H1 (cell line): ENCODE results near the gene IMPDH1. TPM values are rescaled to one million over a fixed set of nuclear protein-coding genes. Genes with fewer than 3 reads are reported as not detected.
A peak's percentile ranks its signal among the peaks of the same experiment; 100 is the strongest.

Experiments
- CTCF ChIA-PET: fragments of 300-600 bp; sonication (Branson Sonifier 250); formaldehyde crosslinking; loops from one replicate; lab custom pipeline; 2021; ENCODE audit not compliant: partially characterized antibody; lab: Charles Lee
- POLR2A ChIA-PET: fragments of 300-600 bp; sonication (Branson Sonifier 250); formaldehyde crosslinking; loops from one replicate; lab custom pipeline; 2021; ENCODE audit warnings: inconsistent platforms; ENCODE audit not compliant: partially characterized antibody; lab: Charles Lee
- DNase-seq, 2 experiments: peaks; one replicate each; pipeline versions ENCODE4 v3.0.0 to v3.0.0-alpha.2; 2010 to 2022; ENCODE audit warnings: low spot score in 2 of 2, low read depth in 1 of 2, mixed read lengths in 1 of 2
- FAIRE-seq: peaks from 2 replicates; lab custom pipeline; 2011; peaks lifted over from hg19 to GRCh38; lab: Jason Lieb, UNC
- H2AFZ ChIP-seq: 2 replicates; pipeline ENCODE4 v1.8.1; 2012; ENCODE audit warnings: low read length, inconsistent platforms
- H2AK5ac ChIP-seq: 2 replicates; pipeline ENCODE4 v1.6.1; 2013; ENCODE audit warnings: low read depth, low read length
- H2BK120ac ChIP-seq: replicated peaks from 2 replicates; pipeline ENCODE3; 2013; ENCODE audit warnings: low read depth, low read length, inconsistent platforms
- H2BK12ac ChIP-seq: 2 replicates; pipeline ENCODE4 v1.6.1; 2013; ENCODE audit warnings: low read depth, low read length
- H2BK15ac ChIP-seq: 2 replicates; pipeline ENCODE4 v1.6.1; 2013; ENCODE audit warnings: low read length
- H2BK20ac ChIP-seq: 2 replicates; pipeline ENCODE4 v1.6.1; 2013; ENCODE audit warnings: low read length
- H2BK5ac ChIP-seq: 2 replicates; pipeline ENCODE4 v1.6.1; 2013; ENCODE audit warnings: low read depth, low read length
- H3K14ac ChIP-seq: 2 replicates; pipeline ENCODE4 v1.6.1; 2013; ENCODE audit warnings: inconsistent platforms; ENCODE audit not compliant: insufficient read length
- H3K18ac ChIP-seq: 2 replicates; pipeline ENCODE4 v1.6.1; 2013; ENCODE audit warnings: low read length; ENCODE audit errors: extremely low read depth
- H3K23ac ChIP-seq: 2 replicates; pipeline ENCODE4 v1.6.1; 2013; ENCODE audit warnings: inconsistent platforms; ENCODE audit not compliant: insufficient read length
- H3K23me2 ChIP-seq: 2 replicates; pipeline ENCODE4 v1.6.1; 2013; ENCODE audit warnings: low read depth, low read length
- H3K27ac ChIP-seq: 2 replicates; pipeline ENCODE4 v1.6.1; 2011; ENCODE audit warnings: low read depth, low read length, inconsistent platforms
- H3K27me3 ChIP-seq, 4 experiments: replicated peaks in 1 of 4; 1 replicate in 1 of 4; 2 replicates in 3 of 4; pipeline versions ENCODE4 v1.6.1 to v1.8.1; 2011 to 2013; ENCODE audit warnings: low read length in 3 of 4, mild to moderate bottlenecking in 3 of 4, inconsistent platforms in 2 of 4, mixed read lengths in 2 of 4, moderate library complexity in 1 of 4; ENCODE audit not compliant: control insufficient read depth in 3 of 4, insufficient read depth in 3 of 4; ENCODE audit errors: extremely low read depth in 1 of 4
- H3K36me3 ChIP-seq, 4 experiments: 2 replicates each; pipeline versions ENCODE4 v1.6.1 to v1.8.1; 2011 to 2013; ENCODE audit warnings: mild to moderate bottlenecking in 4 of 4, low read length in 3 of 4, moderate library complexity in 2 of 4, control low read depth in 1 of 4, inconsistent platforms in 1 of 4; ENCODE audit not compliant: insufficient read depth in 4 of 4, control insufficient read depth in 2 of 4
- H3K4ac ChIP-seq: replicated peaks from 2 replicates; pipeline ENCODE3; 2013; ENCODE audit warnings: low read length, low read depth, mixed read lengths, inconsistent platforms; ENCODE audit not compliant: insufficient read length
- H3K4me1 ChIP-seq, 4 experiments: replicated peaks in 1 of 4; 1 replicate in 1 of 4; 2 replicates in 3 of 4; pipeline versions ENCODE4 v1.6.1 to v1.8.1; 2011 to 2013; ENCODE audit warnings: low read length in 3 of 4, inconsistent platforms in 2 of 4, mixed read lengths in 1 of 4; ENCODE audit not compliant: insufficient read depth in 4 of 4, control insufficient read depth in 3 of 4
- H3K4me2 ChIP-seq, 2 experiments: 2 replicates each; pipeline versions ENCODE4 v1.6.1 to v1.8.1; 2011 to 2013; ENCODE audit warnings: low read depth in 2 of 2, low read length in 2 of 2, control low read depth in 1 of 2, inconsistent platforms in 1 of 2, mild to moderate bottlenecking in 1 of 2; ENCODE audit not compliant: insufficient read depth in 1 of 2
- H3K4me3 ChIP-seq, 4 experiments: fragments of 200-600, 300-600 bp in 1 of 4; sonication (generic), shearing (Covaris generic), sonication (Bioruptor Twin) in 1 of 4; 2 replicates each; pipeline versions ENCODE4 v1.5.1 to v1.8.1; 2011 to 2016; ENCODE audit warnings: low read length in 4 of 4, low read depth in 3 of 4, control low read depth in 2 of 4, inconsistent platforms in 2 of 4, mild to moderate bottlenecking in 2 of 4, mixed read lengths in 1 of 4, moderate library complexity in 1 of 4; ENCODE audit not compliant: insufficient read depth in 2 of 4; ENCODE audit errors: extremely low read depth in 1 of 4
- H3K56ac ChIP-seq: replicated peaks from 2 replicates; pipeline ENCODE3; 2013; ENCODE audit warnings: low read depth, mild to moderate bottlenecking, mixed read lengths, low read length, inconsistent platforms; ENCODE audit not compliant: insufficient read length
- H3K79me1 ChIP-seq: 2 replicates; pipeline ENCODE4 v1.6.1; 2013; ENCODE audit warnings: low read depth, low read length, control low read depth
- H3K79me2 ChIP-seq, 2 experiments: 2 replicates each; pipeline versions ENCODE4 v1.6.1 to v1.8.1; 2012 to 2013; ENCODE audit warnings: low read length in 2 of 2, mild to moderate bottlenecking in 2 of 2, inconsistent platforms in 1 of 2; ENCODE audit not compliant: insufficient read depth in 2 of 2, control insufficient read depth in 1 of 2
- H3K9ac ChIP-seq, 4 experiments: replicated peaks in 1 of 4; 1 replicate in 1 of 4; 2 replicates in 3 of 4; pipeline versions ENCODE4 v1.6.1 to v1.8.1; 2011 to 2013; ENCODE audit warnings: low read depth in 3 of 4, low read length in 3 of 4, control low read depth in 2 of 4, mild to moderate bottlenecking in 2 of 4, moderate library complexity in 2 of 4, inconsistent platforms in 1 of 4; ENCODE audit errors: extremely low read depth in 1 of 4
- H3K9me3 ChIP-seq, 2 experiments: 2 replicates each; pipeline versions ENCODE4 v1.6.1 to v1.8.1; 2012 to 2013; ENCODE audit warnings: mild to moderate bottlenecking in 2 of 2, moderate library complexity in 2 of 2, control low read depth in 1 of 2, inconsistent platforms in 1 of 2, low read depth in 1 of 2, low read length in 1 of 2, mixed read lengths in 1 of 2; ENCODE audit not compliant: insufficient read depth in 2 of 2
- H4K20me1 ChIP-seq, 2 experiments: replicated peaks in 1 of 2; 2 replicates each; pipeline versions ENCODE3 to v1.8.1; 2011 to 2013; ENCODE audit warnings: inconsistent platforms in 2 of 2, low read length in 2 of 2, mild to moderate bottlenecking in 1 of 2; ENCODE audit not compliant: insufficient read depth in 2 of 2, control insufficient read depth in 1 of 2
- H4K5ac ChIP-seq: 2 replicates; pipeline ENCODE4 v1.6.1; 2013; ENCODE audit warnings: low read length, low read depth, mixed read lengths, inconsistent platforms; ENCODE audit not compliant: insufficient read length
- H4K8ac ChIP-seq: 2 replicates; pipeline ENCODE4 v1.8.0; 2013; ENCODE audit warnings: mild to moderate bottlenecking, moderate library complexity, low read length, inconsistent platforms; ENCODE audit not compliant: insufficient read depth; ENCODE audit errors: extremely low read depth
- H4K91ac ChIP-seq: replicated peaks from 2 replicates; pipeline ENCODE3; 2013; ENCODE audit warnings: low read length, mixed read lengths, inconsistent platforms; ENCODE audit not compliant: insufficient read length
- GTF2F1 ChIP-seq: IDR thresholded peaks from 2 replicates; pipeline ENCODE4 v1.6.1; 2012; ENCODE audit warnings: low read depth, low read length, improper control_type of control experiment, borderline replicate concordance
- MAFK ChIP-seq: IDR thresholded peaks from 2 replicates; pipeline ENCODE4 v1.6.1; 2012; ENCODE audit warnings: low read depth, mild to moderate bottlenecking, improper control_type of control experiment, low read length
- NANOG ChIP-seq: IDR thresholded peaks from 2 replicates; pipeline ENCODE4 v1.6.1; 2011; ENCODE audit warnings: low read length, low read depth, mild to moderate bottlenecking, inconsistent platforms; ENCODE audit not compliant: insufficient read depth, poor library complexity, severe bottlenecking
- PHF8 ChIP-seq: fragments of 200-600 bp; sonication (generic); conservative IDR thresholded peaks from 2 replicates; pipeline ENCODE4 v1.7.1; 2012; ENCODE audit warnings: low read depth, mild to moderate bottlenecking, inconsistent platforms, low read length, moderate library complexity
- POU5F1 ChIP-seq: IDR thresholded peaks from 2 replicates; pipeline ENCODE4 v1.6.1; 2011; ENCODE audit warnings: low read depth, mild to moderate bottlenecking, low read length, moderate library complexity
- RXRA ChIP-seq: IDR thresholded peaks from 2 replicates; pipeline ENCODE4 v1.6.1; 2011; ENCODE audit warnings: low read depth, mild to moderate bottlenecking, low read length, moderate library complexity; ENCODE audit not compliant: insufficient read depth
- SP1 ChIP-seq: IDR thresholded peaks from 2 replicates; pipeline ENCODE4 v1.6.1; 2011; ENCODE audit warnings: low read depth, low read length
- SRF ChIP-seq: IDR thresholded peaks from 2 replicates; pipeline ENCODE4 v1.6.1; 2011; ENCODE audit warnings: mild to moderate bottlenecking, low read depth, low read length, moderate library complexity
- SUZ12 ChIP-seq: fragments of 200-600 bp; sonication (generic); IDR thresholded peaks from 2 replicates; pipeline ENCODE4 v1.6.1; 2012; ENCODE audit warnings: mild to moderate bottlenecking, inconsistent platforms, low read length, moderate library complexity, mixed read lengths
- YY1 ChIP-seq: IDR thresholded peaks from 2 replicates; pipeline ENCODE4 v1.6.1; 2011; ENCODE audit warnings: low read depth, mild to moderate bottlenecking, low read length
- WGBS, 2 experiments: shearing (Covaris generic) in 1 of 2; methylation state at CpG; one replicate each; pipeline versions ENCODE4 v1.1.6 to v1.1.7; 2013 to 2015; ENCODE audit warnings: low lambda C conversion rate in 2 of 2, mixed read lengths in 2 of 2, inconsistent platforms in 1 of 2, low coverage in 1 of 2, missing lambda C conversion rate in 1 of 2; ENCODE audit not compliant: insufficient replicate concordance in 2 of 2, insufficient coverage in 1 of 2, insufficient read length in 1 of 2; ENCODE audit errors: extremely low coverage in 1 of 2, missing lambda C conversion rate in 1 of 2; 5-methylcytosine and 5-hydroxymethylcytosine counted together
- polyA plus RNA-seq, 7 experiments: library from polyadenylated mRNA; depleted of rRNA in 3 of 7; stranded (reverse) in 5 of 7; unstranded in 2 of 7; fragments of >200 nt in 5 of 7; fragments of 200-250 nt in 2 of 7; gene quantifications; 1 replicate in 5 of 7; 2 replicates in 1 of 7; 4 replicates in 1 of 7; pipeline versions ENCODE4 v1.2.1 to v1.2.3, GENCODE V29; 2011 to 2013; ENCODE audit warnings: missing spikeins in 2 of 7, mixed read lengths in 2 of 7
- total RNA-seq: library from RNA; stranded (reverse); fragmentation: NEBNext Ultra II Directional; extraction: Animal tissue kit (Norgen Biotek cat#: 25700); gene quantifications from 2 replicates; pipeline ENCODE4 v1.2.1, GENCODE V29; 2021
- TF ChIP-seq, protein P1 (sequence below): IDR thresholded peaks from 2 replicates; pipeline ENCODE4 v1.6.1; 2011; ENCODE audit warnings: low read length, improper control_type of control experiment
- TF ChIP-seq, protein P2 (sequence below): IDR thresholded peaks from 2 replicates; pipeline ENCODE4 v1.6.1; 2012; ENCODE audit warnings: inconsistent platforms

Gene IMPDH1
- total and polyA plus RNA-seq, 2 of the 8 experiments (the other 6 are each of a cell fraction or from before 2014, with no cell fraction given) = 45.8 TPM

DNA sequence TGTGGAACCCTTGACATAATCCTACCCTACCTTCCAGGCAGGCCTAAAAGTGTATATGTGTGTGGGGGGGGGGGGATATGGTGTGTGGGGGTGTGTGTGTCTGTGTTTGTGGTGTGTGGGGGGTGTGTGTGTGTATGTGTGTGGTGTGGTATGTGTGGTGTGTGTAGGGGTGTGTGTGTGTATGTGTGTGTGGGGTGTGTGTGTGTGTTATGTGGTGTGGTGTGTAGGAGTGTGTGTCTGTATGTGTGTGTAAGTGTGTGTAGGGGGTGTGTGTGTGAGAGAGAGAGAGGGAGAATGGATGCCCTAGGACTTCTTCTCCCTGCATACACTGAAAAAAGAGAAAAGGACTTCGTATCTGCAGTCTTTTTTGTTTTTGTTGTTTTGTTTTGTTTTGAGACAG, 12.3 kb upstream of the IMPDH1 start:
- no peak overlapping the region for H2AK5ac ChIP-seq
- H3K23ac ChIP-seq = no peak overlapping the region
- H3K4me1 ChIP-seq = peaks cover 0 to 3% (median 0%) of the 10 kb centered on the region in 4 experiments; a peak in 1 of 7 replicates
- H3K18ac ChIP-seq = no peak overlapping the region
- H3K14ac ChIP-seq = no peak overlapping the region
- no peak for FAIRE-seq
- H3K56ac ChIP-seq = peak overlapping the region; percentile 94
- no peak overlapping the region for H2BK5ac ChIP-seq
- no peak overlapping the region for H2AFZ ChIP-seq
- H2BK20ac ChIP-seq = no peak overlapping the region
- no peak overlapping the region for H3K9ac ChIP-seq
- H3K36me3 ChIP-seq = no peaks in the 10 kb centered on the region
- ChIA-PET POLR2A (no interaction called here), CTCF (interaction anchor here (0.7 to 25.2 kb wide), 9 partner anchors 10 to 424 kb away, joined by 3 to 477 read pairs (median 5); partner anchors contain the start of gene IMPDH1)
- no peaks in the 10 kb centered on the region for H3K79me2 ChIP-seq
- 100% methylated on average over 1 of the region's 1 CpG; no CpG with 5 or more reads in 1 of the 2 experiments for WGBS, 2 experiments
- H4K91ac ChIP-seq = no peak overlapping the region
- no peak overlapping the region for H3K4me2 ChIP-seq
- H3K27me3 ChIP-seq = no peaks in the 10 kb centered on the region
- H4K8ac ChIP-seq = no peak overlapping the region
- no peak overlapping the region for H2BK120ac ChIP-seq
- H3K27ac ChIP-seq = no peak overlapping the region
- no peak overlapping the region for H3K4ac ChIP-seq
- no peak for DNase-seq
- no peaks in the 10 kb centered on the region for H3K9me3 ChIP-seq
- no peaks in the 10 kb centered on the region for H3K79me1 ChIP-seq
- H3K4me3 ChIP-seq = no peak overlapping the region
- H4K20me1 ChIP-seq = no peaks in the 10 kb centered on the region
- H4K5ac ChIP-seq = no peak overlapping the region
- H3K23me2 ChIP-seq = peaks cover 3% of the 10 kb centered on the region; the same call in 1 of the 2 replicates
- H2BK12ac ChIP-seq = no peak overlapping the region
- H2BK15ac ChIP-seq = no peak overlapping the region
- TF ChIP-seq, protein P1, sequence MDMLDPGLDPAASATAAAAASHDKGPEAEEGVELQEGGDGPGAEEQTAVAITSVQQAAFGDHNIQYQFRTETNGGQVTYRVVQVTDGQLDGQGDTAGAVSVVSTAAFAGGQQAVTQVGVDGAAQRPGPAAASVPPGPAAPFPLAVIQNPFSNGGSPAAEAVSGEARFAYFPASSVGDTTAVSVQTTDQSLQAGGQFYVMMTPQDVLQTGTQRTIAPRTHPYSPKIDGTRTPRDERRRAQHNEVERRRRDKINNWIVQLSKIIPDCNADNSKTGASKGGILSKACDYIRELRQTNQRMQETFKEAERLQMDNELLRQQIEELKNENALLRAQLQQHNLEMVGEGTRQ = no peak
- TF ChIP-seq PHF8 = no peak
- TF ChIP-seq, protein P2, sequence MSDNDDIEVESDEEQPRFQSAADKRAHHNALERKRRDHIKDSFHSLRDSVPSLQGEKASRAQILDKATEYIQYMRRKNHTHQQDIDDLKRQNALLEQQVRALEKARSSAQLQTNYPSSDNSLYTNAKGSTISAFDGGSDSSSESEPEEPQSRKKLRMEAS = no peak
- no peak for TF ChIP-seq SP1
- no peak for TF ChIP-seq NANOG
- no peak for TF ChIP-seq MAFK
- no peak for TF ChIP-seq YY1
- TF ChIP-seq RXRA = no peak
- no peak for TF ChIP-seq SUZ12
- TF ChIP-seq SRF = no peak
- no peak for TF ChIP-seq GTF2F1
- TF ChIP-seq POU5F1 = no peak
